Psoas muscle (tissue), 8 donors: ENCODE measurements around the gene TMEM150A. TPM values are rescaled to one million over a fixed set of nuclear protein-coding genes. Genes with fewer than 3 reads are reported as not detected.

Experiments used
- ATAC-seq, 4 donors: fragments of 200-7000 bp; cut with Tn5 transposase; one replicate each; pipeline ENCODE4 v1.9.1; 2020; ENCODE audit warnings: moderate library complexity in 3 of 4, mild to moderate bottlenecking in 2 of 4
- DNase-seq, 2 donors: peaks; one replicate each; pipeline ENCODE4 v3.0.0-alpha.2; 2020
- H3K27ac ChIP-seq: fragments of 200-600 bp; one replicate; pipeline ENCODE4 v1.8.0; 2022
- H3K27me3 ChIP-seq, 3 donors: fragments of 200-600 bp in 1 of 3; one replicate each; pipeline versions ENCODE4 v1.6.1 to v1.8.0; 2013 to 2022; ENCODE audit warnings: low read length in 2 of 3, mild to moderate bottlenecking in 2 of 3, moderate library complexity in 1 of 3; ENCODE audit not compliant: insufficient read depth in 3 of 3
- H3K36me3 ChIP-seq, 2 donors: fragments of 200-600 bp in 1 of 2; one replicate each; pipeline versions ENCODE4 v1.6.1 to v1.8.0; 2013 to 2022; ENCODE audit warnings: low read depth in 1 of 2, mild to moderate bottlenecking in 1 of 2, moderate library complexity in 1 of 2; ENCODE audit not compliant: insufficient read depth in 1 of 2
- H3K4me1 ChIP-seq: fragments of 200-600 bp; one replicate; pipeline ENCODE4 v1.8.0; 2022
- H3K4me3 ChIP-seq: fragments of 200-600 bp; one replicate; pipeline ENCODE4 v1.8.0; 2022; ENCODE audit warnings: mild to moderate bottlenecking
- H3K9me3 ChIP-seq: fragments of 200-600 bp; one replicate; pipeline ENCODE4 v1.8.0; 2022
- WGBS, 3 donors: extraction: QIAGEN DNeasy Blood & Tissue Kit; methylation state at CpG; one replicate each; pipeline versions ENCODE4 v1.1.6 to v1.1.7; 2013; 5-methylcytosine and 5-hydroxymethylcytosine counted together
- intact Hi-C, 2 donors: fragments of 100-400 bp; cut with DNase I; formaldehyde crosslinking; loops; one replicate each; pipeline versions ENCODE4 v1.11.0 to v1.14.2; 2022
- long read RNA-seq, 2 donors: library from polyadenylated mRNA; unstranded; transcript quantifications; one replicate each; pipeline ENCODE4 v2.0.0, GENCODE V29; 2021
- polyA plus RNA-seq, 3 donors: library from polyadenylated mRNA; stranded (reverse); fragments of 200-250 nt; gene quantifications; one replicate each; pipeline ENCODE4 v1.2.3, GENCODE V29; 2013
- total RNA-seq, 4 donors: library from RNA; stranded (reverse); fragmentation: NEBNext Ultra II Directional in 2 of 4; extraction: Animal tissue kit (Norgen Biotek cat#: 25700) in 2 of 4; gene quantifications; one replicate each; pipeline versions ENCODE4 v1.2.1 to v1.2.4, GENCODE V29; 2021 to 2023
- TF ChIP-seq, protein P1 (sequence below): fragments of 200-600 bp; IDR thresholded peaks from one replicate; pipeline ENCODE4 v1.8.0; 2022; ENCODE audit warnings: antibody characterized with exemption
- donor health status: healthy with polysubstance abuse.
- donor health status: DM: no; HTN: no; CAD: no; lungs with moderate emphysema.
- donor health status: Bipolar disorder and iron deficiency.
- donor health status: healthy.
- donor health status: DM: yes; HTN: yes; CAD: no.
- donor health status: DM: no; HTN: no; CAD: no.
- donor health status: DM: no; HTN: no; CAD: no.
- donor health status: DM: yes; HTN: yes; CAD: no.

The TMEM150A gene, protein sequence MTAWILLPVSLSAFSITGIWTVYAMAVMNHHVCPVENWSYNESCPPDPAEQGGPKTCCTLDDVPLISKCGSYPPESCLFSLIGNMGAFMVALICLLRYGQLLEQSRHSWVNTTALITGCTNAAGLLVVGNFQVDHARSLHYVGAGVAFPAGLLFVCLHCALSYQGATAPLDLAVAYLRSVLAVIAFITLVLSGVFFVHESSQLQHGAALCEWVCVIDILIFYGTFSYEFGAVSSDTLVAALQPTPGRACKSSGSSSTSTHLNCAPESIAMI
- 10 to 100 TPM; 20.1 to 54.3 (median 30.9) TPM for total RNA-seq
- polyA plus RNA-seq, result 10 to 100 TPM; 17.4 to 82.6 (median 40.3) TPM
- long read RNA-seq, donor 1, transcript TMEM150A-202 (8 exons, 1,518 nt), result major isoform, 15 of 34 reads
- long read RNA-seq, donor 1, transcript TMEM150A-203 (7 exons, 1,776 nt), result minor isoform, 6 of 34 reads
- long read RNA-seq, donor 1, partial matches to known transcripts, result 3 of 34 reads
- long read RNA-seq, donor 1, other reads (novel, unspliced or antisense), result 7 of 34 reads
- long read RNA-seq, donor 2, transcript TMEM150A-202 (8 exons, 1,518 nt), result major isoform, 62 of 138 reads
- long read RNA-seq, donor 2, transcript TMEM150A-203 (7 exons, 1,776 nt), result minor isoform, 15 of 138 reads
- long read RNA-seq, donor 2, transcript TMEM150A-201 (7 exons, 1,484 nt), result minor isoform, 5 of 138 reads
- long read RNA-seq, donor 2, transcript TMEM150A-209 (7 exons, 1,810 nt), result minor isoform, 12 of 138 reads
- long read RNA-seq, donor 2, partial matches to known transcripts, result 16 of 138 reads
- long read RNA-seq, donor 2, other reads (novel, unspliced or antisense), result 27 of 138 reads

DNA sequence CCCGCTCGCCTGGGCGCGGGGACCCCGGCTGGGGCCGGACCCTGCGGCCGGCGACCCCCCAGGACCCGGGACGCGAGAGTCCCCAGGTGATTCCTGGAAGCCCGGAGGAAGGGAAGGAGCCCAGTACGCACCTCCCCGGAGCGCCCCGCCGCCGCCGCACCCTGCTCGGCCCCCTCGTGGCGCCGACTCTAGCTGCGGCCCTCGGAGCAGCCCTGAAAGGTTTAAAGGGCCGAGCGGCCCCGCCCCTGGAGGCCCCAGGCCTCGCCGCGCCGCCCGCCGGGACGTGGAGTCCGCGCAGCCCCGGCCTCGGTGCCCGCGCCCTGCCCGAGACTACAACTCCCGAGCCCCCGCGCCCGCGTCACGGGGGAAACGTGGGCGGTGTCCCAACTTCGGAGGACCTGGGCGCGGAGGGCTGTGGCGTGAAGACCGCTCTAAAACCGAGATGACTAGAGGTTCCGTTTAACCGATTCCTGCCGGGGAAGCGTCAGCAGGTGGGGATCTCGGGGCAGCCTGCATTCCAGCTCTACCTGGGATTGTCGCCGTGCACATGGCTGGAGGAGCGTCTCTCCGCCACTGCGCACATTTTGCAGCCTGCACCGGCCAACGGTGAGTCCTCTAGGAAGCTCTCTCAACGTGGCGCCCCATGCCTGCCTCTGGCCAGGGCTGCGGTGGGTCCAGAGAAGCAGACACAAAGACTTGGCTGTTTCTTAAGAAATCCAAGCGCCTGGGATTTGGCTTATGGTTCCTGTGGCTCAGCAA, at the start of gene TMEM150A:
Gene TMEM150A (minus strand): TSS at position 223 of the 759 bp plus-strand sequence. CDS start 750 bp downstream, outside the sequence.
- Histone ChIP-seq H3K4me1 (peaks cover 57% of the 10 kb centered on the region), H3K27me3 (no peaks in the 10 kb centered on the region), H3K9me3 (no peaks in the 10 kb centered on the region), H3K27ac (peak within 1 kb of the TSS; percentile 89), H3K4me3 (peak within 1 kb of the TSS; percentile 74), H3K36me3 (peaks cover 0 to 41% of the 10 kb centered on the region in 2 donors)
- TF ChIP-seq, protein P1, sequence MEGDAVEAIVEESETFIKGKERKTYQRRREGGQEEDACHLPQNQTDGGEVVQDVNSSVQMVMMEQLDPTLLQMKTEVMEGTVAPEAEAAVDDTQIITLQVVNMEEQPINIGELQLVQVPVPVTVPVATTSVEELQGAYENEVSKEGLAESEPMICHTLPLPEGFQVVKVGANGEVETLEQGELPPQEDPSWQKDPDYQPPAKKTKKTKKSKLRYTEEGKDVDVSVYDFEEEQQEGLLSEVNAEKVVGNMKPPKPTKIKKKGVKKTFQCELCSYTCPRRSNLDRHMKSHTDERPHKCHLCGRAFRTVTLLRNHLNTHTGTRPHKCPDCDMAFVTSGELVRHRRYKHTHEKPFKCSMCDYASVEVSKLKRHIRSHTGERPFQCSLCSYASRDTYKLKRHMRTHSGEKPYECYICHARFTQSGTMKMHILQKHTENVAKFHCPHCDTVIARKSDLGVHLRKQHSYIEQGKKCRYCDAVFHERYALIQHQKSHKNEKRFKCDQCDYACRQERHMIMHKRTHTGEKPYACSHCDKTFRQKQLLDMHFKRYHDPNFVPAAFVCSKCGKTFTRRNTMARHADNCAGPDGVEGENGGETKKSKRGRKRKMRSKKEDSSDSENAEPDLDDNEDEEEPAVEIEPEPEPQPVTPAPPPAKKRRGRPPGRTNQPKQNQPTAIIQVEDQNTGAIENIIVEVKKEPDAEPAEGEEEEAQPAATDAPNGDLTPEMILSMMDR, result peak; percentile 48
- peak; percentile 80 to 90 (median 88) for ATAC-seq
- 0 to 1% (median 1%) methylated on average over 59 to 73 of the region's 73 CpGs for WGBS, 3 donors
- DNase-seq, result peak; percentile 98
- intact Hi-C loops, result no loop called here

DNA sequence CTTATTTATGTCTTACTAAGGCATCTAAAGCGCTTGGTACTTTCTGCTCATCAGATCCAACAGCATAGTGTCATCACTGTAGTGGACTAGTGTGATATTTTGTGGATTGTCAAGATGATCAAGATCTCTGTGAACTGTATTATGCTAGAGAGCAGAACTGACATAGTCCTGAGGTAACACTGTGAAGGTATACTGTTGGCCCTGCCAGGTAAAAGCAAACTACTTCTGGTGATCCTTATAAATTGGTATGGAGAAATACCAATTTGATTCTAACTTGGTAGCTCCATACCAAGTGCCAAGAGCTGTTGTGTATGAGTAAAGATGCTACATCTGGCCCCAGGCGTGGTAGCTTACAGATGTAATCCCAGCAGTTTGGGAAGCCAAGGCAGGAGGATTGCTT, 49.6 kb upstream of the TMEM150A start:
- no peak for DNase-seq
- TF ChIP-seq, protein P1, result no peak
- Histone ChIP-seq H3K4me3 (no peak overlapping the region), H3K27me3 (no peaks in the 10 kb centered on the region), H3K9me3 (no peaks in the 10 kb centered on the region), H3K4me1 (no peaks in the 10 kb centered on the region), H3K36me3 (peaks cover 9 to 86% of the 10 kb centered on the region in 2 donors), H3K27ac (no peak overlapping the region)
- WGBS, 3 donors, result 95 to 100% (median 96%) methylated on average over 2 of the region's 2 CpGs
- ATAC-seq, result no peak
- intact Hi-C loops, result no loop called here

DNA sequence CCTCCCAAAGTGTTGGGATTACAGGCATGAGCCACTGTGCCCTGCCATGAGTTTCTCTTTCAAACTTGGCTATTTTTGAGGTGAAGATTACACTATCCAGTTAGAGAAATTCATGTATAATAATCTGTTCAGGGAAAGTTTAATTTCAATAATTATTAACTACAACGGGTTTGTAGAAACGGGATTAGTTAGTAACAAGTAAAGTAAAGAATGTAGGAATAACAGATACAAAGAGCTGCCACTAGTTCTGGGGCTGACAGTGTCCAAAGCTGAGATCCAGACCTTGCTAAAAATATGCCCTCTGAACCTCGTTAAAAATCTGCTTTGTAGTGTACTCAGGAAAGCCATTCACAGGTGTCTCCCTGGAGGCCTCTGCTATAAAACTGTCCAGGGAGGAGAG, 48.6 kb upstream of the TMEM150A start:
- H3K36me3 ChIP-seq, result peaks cover 9 to 86% of the 10 kb centered on the region in 2 donors
- no peaks in the 10 kb centered on the region for H3K9me3 ChIP-seq
- ATAC-seq, result no peak
- no peak overlapping the region for H3K27ac ChIP-seq
- no peaks in the 10 kb centered on the region for H3K27me3 ChIP-seq
- no peak overlapping the region for H3K4me3 ChIP-seq
- no peaks in the 10 kb centered on the region for H3K4me1 ChIP-seq
- WGBS, 3 donors, result 76 to 87% (median 84%) methylated on average over 3 of the region's 3 CpGs
- intact Hi-C loops, result no loop called here
- DNase-seq, result no peak
- TF ChIP-seq, protein P1, result no peak

DNA sequence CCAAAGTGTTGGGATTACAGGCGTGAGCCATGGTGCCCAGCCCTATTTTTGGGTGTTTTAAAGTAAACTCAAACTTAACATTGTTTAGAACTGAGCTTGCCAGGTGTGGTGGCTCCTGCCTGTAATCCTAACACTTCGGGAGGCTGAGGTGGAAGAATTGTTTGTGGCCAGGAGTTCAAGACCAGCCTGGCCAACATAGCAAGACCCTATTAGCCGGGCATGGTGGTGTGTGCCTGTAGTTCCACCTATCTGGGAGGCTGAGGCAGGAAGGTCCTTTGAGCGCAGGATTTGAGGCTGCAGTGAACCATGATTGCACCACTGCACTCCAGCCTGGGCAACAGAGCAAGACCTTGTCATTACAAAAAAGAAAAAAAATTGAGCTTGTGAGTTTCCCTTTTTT, 48.0 kb upstream of the TMEM150A start:
- WGBS, 3 donors, result 97 to 100% (median 99%) methylated on average over 4 of the region's 4 CpGs
- ATAC-seq, result no peak
- Histone ChIP-seq H3K9me3 (no peaks in the 10 kb centered on the region), H3K27ac (no peak overlapping the region), H3K36me3 (peaks cover 10 to 87% of the 10 kb centered on the region in 2 donors), H3K27me3 (no peaks in the 10 kb centered on the region), H3K4me1 (no peaks in the 10 kb centered on the region), H3K4me3 (no peak overlapping the region)
- intact Hi-C loops, result no loop called here
- TF ChIP-seq, protein P1, result no peak
- DNase-seq, result no peak
